Kidney (tissue), 14 donors: ENCODE measurements around the gene EML5. TPM values are rescaled to one million over a fixed set of nuclear protein-coding genes. Genes with fewer than 3 reads are reported as not detected.

Experiments
- DNase-seq, 5 donors: peaks; one replicate each; pipeline ENCODE4 v3.0.0-alpha.2; 2013 to 2020
- FAIRE-seq: peaks from 2 replicates; lab custom pipeline; 2012; peaks lifted over from hg19 to GRCh38; lab: Jason Lieb, UNC
- H3K27ac ChIP-seq, 2 donors: one replicate each; pipeline ENCODE4 v1.7.0; 2013; ENCODE audit warnings: low read depth in 2 of 2, low read length in 2 of 2, inconsistent platforms in 1 of 2
- H3K27me3 ChIP-seq: one replicate; pipeline ENCODE4 v1.7.1; 2013; ENCODE audit warnings: low read length, inconsistent platforms; ENCODE audit not compliant: control insufficient read depth, insufficient read depth
- H3K36me3 ChIP-seq, 3 donors: one replicate each; pipeline versions ENCODE4 v1.7.0 to v1.7.1; 2013; ENCODE audit warnings: low read length in 3 of 3, control low read depth in 1 of 3, inconsistent platforms in 1 of 3; ENCODE audit not compliant: insufficient read depth in 3 of 3, control insufficient read depth in 2 of 3
- H3K4me1 ChIP-seq, 3 donors: one replicate each; pipeline versions ENCODE4 v1.7.0 to v1.7.1; 2013; ENCODE audit warnings: low read length in 3 of 3, inconsistent platforms in 1 of 3, low read depth in 1 of 3; ENCODE audit not compliant: control insufficient read depth in 2 of 3, insufficient read depth in 2 of 3
- H3K4me3 ChIP-seq, 3 donors: one replicate each; pipeline versions ENCODE4 v1.7.0 to v1.8.1; 2013; ENCODE audit warnings: low read length in 3 of 3, control low read depth in 1 of 3, inconsistent platforms in 1 of 3
- H3K9ac ChIP-seq, 3 donors: one replicate each; pipeline versions ENCODE4 v1.7.0 to v1.7.1; 2013; ENCODE audit warnings: low read length in 3 of 3, control low read depth in 1 of 3, inconsistent platforms in 1 of 3
- H3K9me3 ChIP-seq, 3 donors: one replicate each; pipeline versions ENCODE4 v1.7.0 to v1.7.1; 2013; ENCODE audit warnings: low read length in 3 of 3, control low read depth in 1 of 3, inconsistent platforms in 1 of 3; ENCODE audit not compliant: control insufficient read depth in 2 of 3, insufficient read depth in 1 of 3
- CTCF ChIP-seq: IDR thresholded peaks from 3 replicates; pipeline ENCODE4 v1.5.1; 2012; ENCODE audit warnings: mild to moderate bottlenecking, moderate library complexity, borderline replicate concordance; ENCODE audit not compliant: insufficient read depth; ENCODE audit errors: extremely low read depth
- intact Hi-C: fragments of 100-400 bp; cut with DNase I; formaldehyde crosslinking; loops from one replicate; pipeline ENCODE4 v1.11.1; 2022
- polyA plus RNA-seq: library from polyadenylated mRNA; stranded (reverse); fragments of 350-450 nt; fragmentation: Illumina TruSeq; extraction: RNeasy Lipid Tissue Mini Kit (QIAGEN cat#74804); gene quantifications from one replicate; pipeline ENCODE4 v1.2.3, GENCODE V29; 2014; ENCODE audit warnings: low read depth, low replicate concordance; ENCODE audit not compliant: insufficient read depth
- total RNA-seq: library from RNA; stranded (reverse); fragmentation: NEBNext Ultra II Directional; extraction: Animal tissue kit (Norgen Biotek cat#: 25700); gene quantifications from one replicate; pipeline ENCODE4 v1.2.1, GENCODE V29; 2021
- donor health status: control.
- donor health status: control.
- donor health status: control.
- donor health status: control.
- donor health status: control.
- donor health status: DM: yes; HTN: yes; CAD: no.
- donor health status: Normal renal cell carcinoma (clear cell type).

Gene EML5
- total and polyA plus RNA-seq, 2 donors from 2014 or later, result 0.26 to 2.8 TPM

DNA sequence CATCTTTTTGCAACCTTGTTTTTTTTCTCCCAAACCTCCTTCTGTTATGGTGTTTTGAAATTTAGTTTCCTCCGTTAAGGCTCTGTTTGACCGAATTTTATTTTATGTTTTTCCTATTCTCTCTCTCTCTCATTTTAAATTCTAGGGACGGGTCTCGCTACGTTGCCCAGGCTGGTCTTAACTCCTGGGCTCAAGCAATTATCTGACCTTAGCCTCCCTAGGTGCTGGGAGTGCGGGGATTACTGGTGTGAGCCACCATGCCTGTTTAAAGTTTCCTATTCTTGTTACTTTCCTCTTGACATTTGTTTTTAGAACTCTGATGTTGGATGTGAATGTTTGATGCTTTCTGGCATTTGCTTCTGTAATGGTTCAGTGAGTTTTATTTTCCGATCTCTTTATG is 228.9 kb downstream of the EML5 start:
- no peak for TF ChIP-seq CTCF
- intact Hi-C loops, result no loop called here
- FAIRE-seq (no peak), DNase-seq (no peak)
- no peaks in the 10 kb centered on the region for H3K9me3 ChIP-seq
- peak overlapping the region; percentile 62 to 92 (median 85) for H3K4me3 ChIP-seq
- H3K4me1 ChIP-seq, result peaks cover 0 to 11% (median 6%) of the 10 kb centered on the region in 3 donors
- peaks cover 2 to 12% (median 3%) of the 10 kb centered on the region in 3 donors for H3K36me3 ChIP-seq
- H3K27me3 ChIP-seq, result no peaks in the 10 kb centered on the region
- H3K9ac ChIP-seq, result peak overlapping the region; percentile 33 to 86 (median 68)
- no peak overlapping the region for H3K27ac ChIP-seq

DNA sequence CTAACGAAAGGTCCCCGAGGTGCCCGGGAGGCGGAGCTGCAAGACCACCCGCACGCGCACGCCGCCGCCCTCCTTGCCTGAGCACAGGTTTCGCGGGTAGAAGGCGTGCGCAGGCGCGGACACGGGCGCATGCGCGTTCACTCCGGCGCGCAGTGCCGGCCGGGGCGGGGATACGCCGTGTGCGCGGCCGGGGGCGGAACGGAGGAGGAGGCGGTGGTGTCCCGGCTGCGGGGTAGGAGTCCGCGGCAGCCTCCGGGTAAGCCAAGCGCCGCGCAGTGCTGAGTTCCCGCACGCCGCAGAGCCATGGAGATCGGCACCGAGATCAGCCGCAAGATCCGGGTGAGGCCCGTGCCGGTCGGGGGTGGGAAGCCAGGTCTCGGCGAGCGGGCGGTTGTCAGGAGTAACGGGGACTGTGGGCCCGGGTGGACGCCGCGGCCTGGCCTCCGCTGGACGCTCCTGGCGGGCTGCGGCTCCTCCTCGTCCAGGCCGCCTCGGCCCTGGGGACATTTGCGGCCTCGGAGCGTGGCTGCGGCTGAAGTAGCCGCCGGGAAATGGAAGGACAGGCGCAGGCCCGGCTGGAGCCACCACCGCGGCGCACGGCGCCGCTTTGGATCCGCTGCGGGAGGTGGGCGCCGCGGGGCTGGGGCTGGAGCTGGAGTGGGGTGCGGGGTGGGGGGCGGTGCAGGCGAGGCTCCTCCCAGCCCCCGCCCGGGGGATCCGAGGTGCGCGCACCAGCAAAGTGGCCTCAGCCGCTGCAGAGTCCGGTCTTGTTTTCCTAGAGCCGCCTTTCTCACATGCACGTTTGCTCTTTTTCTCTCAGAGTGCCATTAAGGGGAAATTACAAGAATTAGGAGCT is 229.7 kb downstream of the EML5 start, which contains the start of gene ZC3H14:
ZC3H14 (plus strand) TSS at position 207 of the 856 bp plus-strand sequence; CDS start at position 304, 97 bp downstream.
- intact Hi-C loops, result no loop called here
- no peak for TF ChIP-seq CTCF
- Histone ChIP-seq H3K36me3 (peaks cover 0 to 5% (median 0%) of the 10 kb centered on the region in 3 donors), H3K27ac (peak within 1 kb of the TSS; percentile 85 to 89), H3K4me1 (peaks cover 0 to 11% (median 6%) of the 10 kb centered on the region in 3 donors), H3K27me3 (no peaks in the 10 kb centered on the region), H3K4me3 (peak within 1 kb of the TSS; percentile 62 to 92 (median 85)), H3K9ac (peak within 1 kb of the TSS; percentile 68 to 86 (median 83)), H3K9me3 (no peaks in the 10 kb centered on the region)
- FAIRE-seq (no peak), DNase-seq (peak; percentile 92 to 97 (median 95))

GRCh38 chr14:88562532-88562830 is 230.3 kb downstream of the EML5 start:
- peak overlapping the region; percentile 2 to 48 (median 5) for H3K9ac ChIP-seq
- no peaks in the 10 kb centered on the region for H3K9me3 ChIP-seq
- no peak for DNase-seq
- FAIRE-seq, result no peak
- intact Hi-C loops, result no loop called here
- no peak for TF ChIP-seq CTCF
- peaks cover 0 to 11% (median 6%) of the 10 kb centered on the region in 3 donors for H3K4me1 ChIP-seq
- no peaks in the 10 kb centered on the region for H3K27me3 ChIP-seq
- no peaks in the 10 kb centered on the region for H3K36me3 ChIP-seq
- H3K4me3 ChIP-seq, result peak overlapping the region; percentile 59 to 85 (median 62)
- H3K27ac ChIP-seq, result peak overlapping the region; percentile 85 to 89

Other genes starting within 250 kb of the EML5 start
- gene PTPN21, start 237.9 kb downstream of the EML5 start, total RNA-seq, result 23.2 TPM
- 5.3 TPM for gene PTPN21, start 237.9 kb downstream of the EML5 start, polyA plus RNA-seq
- gene ZC3H14, start 229.9 kb downstream of the EML5 start, total RNA-seq, result 49.7 TPM
- gene ZC3H14, start 229.9 kb downstream of the EML5 start, polyA plus RNA-seq, result 27.7 TPM
- 17.2 TPM for gene TTC8, start 31.7 kb upstream of the EML5 start, total RNA-seq
- gene TTC8, start 31.7 kb upstream of the EML5 start, polyA plus RNA-seq, result 14.0 TPM